GM12865 (cell line): ENCODE results near the gene FADS3.

Experiments used
- DNase-seq: peaks from one replicate; pipeline ENCODE4 v3.0.0; 2010; ENCODE audit warnings: low read depth
- H3K4me3 ChIP-seq: 2 replicates; pipeline ENCODE4 v1.5.1; 2011; ENCODE audit warnings: mild to moderate bottlenecking, low read depth, low read length, control low read depth
- CTCF ChIP-seq: IDR thresholded peaks from 2 replicates; pipeline ENCODE4 v1.5.1; 2011; ENCODE audit warnings: low read length, control low read depth, low read depth, inconsistent platforms; ENCODE audit not compliant: insufficient read depth; ENCODE audit errors: missing control alignments

FADS3 gene

GRCh38 chr11:61879152-61879551 is 12.2 kb downstream of the FADS3 start:
- no peak for DNase-seq
- H3K4me3 ChIP-seq = no peak overlapping the region
- TF ChIP-seq CTCF = no peak

DNA sequence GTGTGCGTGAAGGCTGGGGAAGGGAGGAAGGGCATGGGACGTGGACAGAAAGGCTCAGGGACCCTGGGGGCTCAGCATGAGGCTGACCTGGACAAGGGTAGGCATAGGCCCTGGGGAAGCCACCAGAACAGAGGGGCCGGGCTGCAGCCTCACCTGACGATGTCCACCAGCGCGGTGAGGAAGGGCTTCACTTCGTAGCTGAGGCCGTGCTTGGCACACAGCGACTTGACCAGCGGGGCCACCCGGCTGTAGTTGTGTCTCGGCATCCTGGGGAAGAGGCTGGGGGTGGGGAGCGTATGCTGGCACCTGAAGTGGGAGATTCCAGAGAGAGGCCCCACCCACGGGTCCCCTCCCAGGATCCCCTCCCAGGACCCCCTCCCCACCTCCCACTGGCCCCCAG is 15.6 kb downstream of the FADS3 start:
- no peak for TF ChIP-seq CTCF
- no peak overlapping the region for H3K4me3 ChIP-seq
- no peak for DNase-seq

GRCh38 chr11:61874853-61875252 is 16.5 kb downstream of the FADS3 start:
- no peak overlapping the region for H3K4me3 ChIP-seq
- no peak for DNase-seq
- no peak for TF ChIP-seq CTCF

DNA sequence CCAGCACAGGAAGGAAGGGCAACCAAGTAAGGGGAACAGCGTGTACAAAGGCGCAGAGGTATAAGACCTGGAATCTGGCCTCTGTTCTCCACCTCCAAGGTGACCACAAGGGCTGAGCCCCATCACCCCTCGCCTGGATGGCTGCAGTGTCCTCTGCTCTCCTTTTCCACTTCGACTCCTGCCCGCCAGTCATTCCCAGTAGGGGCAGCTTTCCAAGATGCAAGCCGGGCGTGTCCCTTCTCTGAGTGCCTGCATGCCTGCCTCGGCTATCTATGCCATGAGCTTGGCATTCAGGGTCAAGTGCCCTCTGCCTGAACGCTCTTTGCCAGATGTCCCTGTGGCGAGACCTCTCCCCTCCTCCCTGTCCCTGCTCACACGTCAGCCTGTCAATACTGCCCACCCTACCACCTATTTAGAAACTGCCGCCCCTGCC is 17.0 kb downstream of the FADS3 start:
- no peak for TF ChIP-seq CTCF
- H3K4me3 ChIP-seq = no peak overlapping the region
- no peak for DNase-seq

- no peak for TF ChIP-seq CTCF
- H3K4me3 ChIP-seq = no peak overlapping the region
- DNase-seq = no peak
These were observed 17.6 kb downstream of the FADS3 start for GRCh38 chr11:61873588-61874376.

GRCh38 chr11:61872935-61873565 is 18.3 kb downstream of the FADS3 start:
- no peak for TF ChIP-seq CTCF
- no peak overlapping the region for H3K4me3 ChIP-seq
- DNase-seq = no peak
